NCI-H1436 treated with DMSO at 0.1 percent for 48 hours (cell line): Measurements from ENCODE around the gene PDE11A.
"Not testable (repeated sequence)": the region's sequence is repeated elsewhere in the genome, so short reads cannot be mapped to it uniquely, and the experiment has no call there.

ENCODE experiments used
- DNase-seq: peaks from one replicate; lab custom pipeline; 2025; lab: John Stamatoyannopoulos, UW

The PDE11A gene

DNA sequence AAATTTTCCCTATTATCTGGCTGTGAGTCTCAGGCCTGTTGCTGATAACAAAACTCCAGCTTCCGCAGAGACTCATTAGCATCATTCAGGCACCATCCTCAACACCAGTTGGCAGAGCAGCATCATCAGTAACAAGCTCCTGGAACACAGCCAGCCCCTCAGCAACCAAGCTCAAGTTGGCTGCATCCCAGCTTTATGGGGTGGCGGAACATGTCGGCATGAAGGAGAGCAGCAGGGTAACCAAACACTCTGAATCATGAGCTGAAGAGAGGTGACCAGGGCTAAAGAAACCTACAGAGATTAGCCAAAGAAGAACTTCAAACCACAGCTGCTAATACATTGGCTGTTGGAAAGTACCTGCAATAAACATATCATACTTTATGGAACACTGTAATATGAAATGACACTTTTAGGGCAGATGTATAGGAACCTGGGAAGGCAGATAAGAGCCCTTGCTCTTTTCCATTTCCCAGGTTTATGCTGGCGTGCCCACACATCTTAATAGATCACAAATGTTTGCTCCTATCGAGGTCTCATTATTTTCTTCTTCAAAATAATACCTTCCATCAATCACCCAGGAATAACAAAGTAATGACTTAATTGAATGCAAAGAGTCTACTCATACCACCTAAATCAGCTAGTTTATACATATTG is 63.8 kb downstream of the PDE11A start:
- peak; percentile 63 for DNase-seq

DNA sequence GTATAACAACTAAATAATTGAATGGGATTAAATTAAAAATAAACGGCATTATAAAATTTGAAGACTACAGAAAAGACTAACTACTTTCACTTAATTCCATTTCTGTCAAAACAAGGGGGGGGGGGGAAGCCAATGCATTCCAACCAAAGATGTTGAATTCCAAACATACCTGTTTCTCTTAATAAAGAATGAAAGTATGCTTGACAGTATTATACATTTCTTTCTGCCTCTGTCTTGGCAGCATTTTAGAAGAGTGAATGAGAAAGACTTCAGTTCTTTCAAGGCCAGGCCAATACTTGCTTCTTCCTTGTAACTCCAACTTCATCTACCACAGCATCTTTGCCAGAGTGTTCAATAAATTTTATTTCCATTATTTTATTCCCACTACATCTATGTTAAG is 65.9 kb downstream of the PDE11A start:
- no peak for DNase-seq

DNA sequence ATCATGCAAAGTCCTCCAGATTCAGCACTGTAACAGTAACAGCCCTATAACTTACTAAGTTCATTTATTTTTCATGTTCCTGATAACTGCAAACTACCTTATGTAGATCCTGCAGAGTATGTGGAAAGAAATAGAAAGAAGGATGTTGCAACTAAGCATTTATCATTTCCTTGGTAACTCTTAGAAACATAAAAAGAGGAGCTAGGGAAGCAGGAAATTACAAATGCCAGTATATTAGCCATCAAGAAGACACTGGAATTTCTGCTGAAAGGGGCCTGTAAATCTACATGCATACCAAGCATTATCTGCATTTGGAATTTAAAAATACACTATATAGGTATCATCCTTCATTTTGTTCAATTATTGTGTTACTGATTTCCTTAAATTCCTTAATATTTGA is 66.8 kb downstream of the PDE11A start:
- no peak for DNase-seq

DNA sequence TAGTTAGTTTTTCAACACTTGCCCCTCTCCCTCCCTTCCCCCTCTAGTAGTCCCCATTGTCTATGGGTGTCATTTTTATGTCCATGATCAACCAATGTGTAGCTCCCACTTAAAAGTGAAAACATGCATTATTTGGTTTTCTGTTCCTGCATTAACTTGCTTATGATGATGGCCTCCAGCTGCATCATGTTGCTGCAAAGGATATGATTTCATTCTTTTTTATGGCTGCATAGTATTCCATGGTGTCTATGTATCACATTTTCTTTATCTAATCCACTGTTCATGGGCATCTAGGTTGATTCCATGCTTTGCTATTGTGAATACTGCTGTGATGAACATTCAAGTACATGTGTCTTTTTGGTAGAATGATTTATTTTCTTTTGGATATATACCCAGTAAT is 70.5 kb downstream of the PDE11A start:
- no peak for DNase-seq

DNA sequence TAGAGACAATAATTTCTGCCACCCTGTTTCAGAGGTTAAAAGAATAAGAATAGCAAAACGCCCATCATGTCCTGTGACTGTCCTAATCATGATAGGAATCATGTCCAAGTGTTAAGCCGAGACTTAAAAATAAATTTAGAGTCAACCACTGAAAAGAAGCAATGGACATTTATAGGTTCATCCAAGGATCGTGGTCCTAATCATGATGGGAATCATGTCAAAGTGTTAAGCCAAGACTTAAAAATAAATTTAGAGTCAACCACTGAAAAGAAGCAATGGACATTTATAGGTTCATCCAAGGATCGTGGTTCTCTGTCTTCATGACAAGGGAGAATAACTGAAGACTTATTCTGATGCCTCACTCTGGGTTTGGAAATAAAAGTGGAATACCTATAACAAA is 73.6 kb downstream of the PDE11A start:
- DNase-seq = no peak

DNA sequence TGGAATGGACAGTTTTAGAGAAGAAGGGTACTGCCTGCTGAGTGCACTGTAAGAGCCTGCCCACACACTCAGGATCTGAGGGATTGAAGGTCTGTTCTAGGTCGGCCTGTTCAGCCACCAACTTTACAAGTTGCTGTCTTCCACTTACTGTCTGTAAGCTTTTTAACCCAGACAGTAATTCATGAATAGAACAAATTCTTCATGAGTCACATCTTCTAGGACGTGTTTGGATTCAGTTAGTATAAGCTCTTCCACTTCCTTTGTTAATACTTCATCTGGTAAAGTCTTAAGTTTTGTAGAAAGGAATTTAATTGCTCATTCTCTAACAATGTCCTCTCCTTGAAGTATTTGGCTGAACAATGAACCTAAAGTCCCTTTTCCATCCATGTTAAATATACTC is 74.6 kb downstream of the PDE11A start:
- DNase-seq = no peak

DNA sequence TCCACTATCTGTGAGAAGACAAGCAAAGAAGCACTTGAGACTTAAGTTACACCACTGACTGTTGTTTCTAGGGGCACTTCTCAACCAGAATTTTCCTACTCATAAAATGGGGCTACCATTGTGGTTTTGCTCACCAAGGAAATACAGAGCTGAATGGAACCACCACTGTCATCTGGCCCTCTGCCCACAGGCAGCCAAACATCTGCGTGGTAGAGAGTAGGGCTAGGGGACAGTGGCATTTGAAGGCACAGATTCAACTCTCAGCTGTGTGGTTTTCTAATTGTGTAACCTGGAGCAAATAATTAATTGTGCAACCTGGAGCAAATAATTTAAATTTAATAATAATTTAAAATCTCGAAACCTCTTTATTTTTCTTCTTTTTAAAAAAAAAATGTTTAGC is 79.6 kb downstream of the PDE11A start:
- DNase-seq = no peak

DNA sequence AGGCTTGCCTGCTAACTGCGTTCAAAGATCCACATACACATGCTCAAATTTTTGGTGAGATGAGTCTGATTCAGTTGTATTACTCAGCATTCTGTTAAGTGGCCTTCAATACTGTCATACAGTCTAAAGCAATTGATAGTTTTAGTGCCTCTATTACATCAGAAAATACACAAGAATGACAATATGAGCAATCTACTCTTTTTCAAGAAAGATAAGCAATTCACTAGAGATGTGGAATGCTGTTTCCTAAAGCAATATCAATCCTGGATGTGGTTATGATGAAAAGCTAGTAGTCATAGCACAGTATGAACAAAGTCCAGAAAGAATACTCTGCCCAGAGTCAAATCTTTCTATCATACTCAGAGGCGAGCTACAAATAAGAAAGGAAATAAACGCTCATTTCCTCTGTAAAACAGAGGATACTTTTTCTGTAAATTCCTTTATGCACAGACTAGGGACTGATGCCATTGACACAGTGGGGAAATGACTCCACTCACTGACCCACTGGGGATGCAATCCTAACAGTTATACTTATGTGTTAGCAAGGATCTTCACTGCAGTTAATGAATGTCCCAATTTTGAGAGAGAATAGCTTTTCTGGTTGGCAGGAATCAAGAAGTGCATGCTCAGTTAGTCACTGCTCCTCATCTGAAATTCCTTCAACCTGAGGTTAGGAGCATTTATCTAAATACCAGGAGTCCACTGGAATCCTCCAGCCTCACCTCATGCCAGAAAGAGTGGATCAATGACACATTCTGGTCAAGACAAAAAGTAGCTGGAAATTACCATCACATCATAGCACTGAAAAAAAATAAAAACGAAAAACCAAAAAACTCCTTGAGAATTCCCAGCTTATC is 83.3 kb downstream of the PDE11A start:
- DNase-seq = no peak

DNA sequence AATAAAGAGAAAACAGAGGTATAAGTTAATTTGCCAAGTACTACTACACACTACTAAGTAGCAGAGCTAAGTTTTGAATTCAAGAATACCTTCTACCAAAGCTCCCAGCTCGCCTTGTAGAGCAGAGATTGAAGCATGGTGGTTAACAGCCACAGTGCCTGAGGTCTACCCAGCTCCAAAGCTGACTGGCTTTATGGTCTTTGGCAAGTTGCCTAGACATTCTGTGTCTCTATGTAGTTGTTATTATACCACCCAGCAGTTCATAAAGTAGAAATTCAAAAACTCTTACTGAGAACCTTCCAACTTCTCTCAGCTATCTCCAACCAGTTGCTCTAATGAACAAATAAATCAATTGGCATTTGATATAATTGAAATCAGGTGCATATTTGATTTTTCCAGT is 87.8 kb downstream of the PDE11A start:
- no peak for DNase-seq

DNA sequence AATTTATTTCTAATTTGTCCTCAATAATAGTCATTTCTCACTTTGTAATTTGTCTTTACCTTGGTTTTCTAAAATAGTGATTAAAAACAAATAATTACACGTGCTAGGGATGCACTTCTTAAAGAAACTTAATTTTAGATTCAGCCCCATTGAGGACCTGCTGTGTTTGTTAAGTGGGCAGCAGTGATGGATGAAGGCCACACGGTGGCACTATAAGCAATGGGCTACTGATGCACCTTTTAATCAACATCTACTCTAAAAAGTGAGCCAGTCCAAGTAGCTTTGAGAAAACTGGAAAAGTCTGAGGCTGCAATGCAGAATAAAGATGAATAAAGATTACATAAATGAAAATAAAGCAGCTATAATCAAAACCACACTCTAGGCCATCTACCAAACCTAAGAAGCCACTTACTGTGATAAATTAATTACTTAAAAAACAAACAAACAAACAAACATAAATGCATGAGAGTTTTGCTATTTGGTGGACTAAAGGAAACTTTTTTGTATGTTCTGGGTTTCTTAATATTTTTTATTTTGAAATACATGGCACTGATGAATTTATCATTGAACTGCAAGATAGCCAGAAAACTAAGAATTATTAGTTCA is 89.3 kb downstream of the PDE11A start:
- peak; percentile 2 for DNase-seq

DNA sequence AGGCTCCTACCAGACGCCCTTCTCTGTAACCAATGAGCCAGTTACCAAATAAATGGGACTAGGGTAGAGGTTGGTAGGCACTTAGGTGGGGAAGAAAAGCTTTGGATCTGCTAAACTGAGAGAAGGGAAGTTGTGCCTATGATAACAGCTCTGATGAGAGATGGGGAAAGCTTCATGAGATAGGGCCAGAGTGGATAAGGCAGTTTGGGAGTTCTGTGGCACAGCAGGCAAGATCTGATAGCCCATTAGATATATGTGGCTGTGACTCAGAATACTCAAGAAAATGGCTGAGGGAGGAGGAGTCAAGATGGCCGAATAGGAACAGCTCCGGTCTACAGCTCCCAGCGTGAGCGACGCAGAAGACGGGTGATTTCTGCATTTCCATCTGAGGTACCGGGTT is 99.8 kb downstream of the PDE11A start:
- DNase-seq = no peak

DNA sequence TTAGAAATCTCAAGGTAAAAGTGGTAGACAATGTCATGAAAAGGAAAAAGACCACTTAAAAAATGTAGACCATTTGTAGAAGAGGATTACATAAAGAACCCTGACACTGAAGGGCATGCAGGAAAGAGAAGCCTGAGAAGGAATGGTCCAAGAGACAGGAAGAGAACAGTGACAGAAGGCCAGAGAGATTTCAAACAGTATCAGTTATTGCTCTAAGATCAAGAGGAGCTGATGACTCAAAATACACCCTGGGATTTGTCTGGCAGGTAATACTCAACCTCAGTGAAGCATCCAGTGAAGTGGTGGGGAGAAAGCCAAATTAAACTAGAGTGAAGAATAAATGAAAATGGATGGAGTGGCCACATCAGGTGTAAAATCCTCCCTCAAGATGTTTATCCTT is 100.5 kb downstream of the PDE11A start:
- DNase-seq = no peak

DNA sequence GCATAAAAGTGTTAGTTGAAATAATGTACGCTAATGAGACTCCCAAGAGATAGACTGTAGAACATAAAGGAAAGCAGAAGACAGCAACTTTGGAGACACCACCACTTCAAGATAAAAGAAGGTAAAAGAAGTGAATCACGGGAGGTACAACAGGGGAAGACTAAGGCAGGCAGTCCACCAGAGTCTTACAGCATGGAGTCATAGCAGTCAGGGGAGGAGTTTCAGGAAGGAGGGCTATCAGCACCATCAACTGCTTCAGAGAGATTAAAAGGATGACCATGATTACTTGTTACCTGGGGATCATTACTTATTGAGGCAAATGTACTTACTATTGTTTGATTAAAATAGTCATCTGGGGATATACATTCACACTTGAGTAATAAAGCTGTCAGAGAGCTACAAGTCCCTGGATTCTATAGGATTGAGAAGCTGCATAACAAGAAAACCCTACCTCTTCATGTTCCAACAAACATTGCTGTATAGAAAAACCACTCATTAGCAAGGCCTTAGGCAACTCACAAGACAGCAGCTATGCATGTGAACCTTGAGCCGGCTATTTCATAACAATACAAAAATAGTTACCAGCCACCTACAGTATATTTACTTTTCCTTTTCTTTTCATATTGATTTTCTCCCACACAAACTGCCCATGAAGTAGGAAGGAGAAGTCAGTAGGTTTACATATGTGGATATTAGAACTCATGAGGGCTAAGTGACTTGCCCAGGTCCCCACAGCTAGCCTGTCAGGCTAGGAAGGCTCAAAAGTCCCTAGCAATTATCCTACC is 101.7 kb downstream of the PDE11A start:
- DNase-seq = no peak

DNA sequence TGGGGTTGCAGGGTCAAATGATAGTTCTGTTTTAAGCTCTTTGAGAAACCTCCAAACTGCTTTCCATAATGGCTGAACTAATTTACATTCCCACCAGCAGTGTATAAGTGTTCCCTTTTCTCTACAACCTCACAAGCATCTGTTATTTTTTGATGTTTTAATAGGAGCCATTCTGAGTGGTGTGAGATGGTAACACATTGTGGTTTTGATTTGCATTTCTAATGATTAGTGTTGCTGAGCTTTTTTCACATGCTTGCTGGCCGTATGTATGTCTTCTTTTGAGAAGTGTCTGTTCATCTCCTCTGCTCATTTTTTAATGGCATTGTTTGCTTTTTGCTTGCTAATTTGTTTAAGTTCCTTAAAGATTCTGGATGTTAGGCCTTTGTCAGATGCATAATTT is 107.7 kb downstream of the PDE11A start:
- no peak for DNase-seq

DNA sequence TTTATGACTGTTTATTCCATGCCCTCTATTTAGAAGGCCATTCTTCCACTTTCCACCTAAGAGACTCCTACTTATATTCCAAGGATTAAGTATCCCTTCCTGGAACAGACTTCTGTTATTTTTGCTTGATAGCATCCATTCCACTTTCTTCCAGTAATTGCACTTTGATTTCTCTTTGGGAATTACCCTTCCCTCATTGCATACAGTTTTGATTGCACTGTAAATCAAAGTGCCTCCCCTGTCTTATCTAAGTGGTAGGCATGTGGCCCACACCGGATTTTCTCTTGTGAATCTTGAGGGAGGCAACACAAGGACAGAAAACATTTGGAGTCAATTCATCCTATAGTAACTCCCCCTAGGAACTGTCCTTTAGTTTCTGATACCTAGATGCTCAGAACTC is 120.4 kb downstream of the PDE11A start:
- DNase-seq = no peak

DNA sequence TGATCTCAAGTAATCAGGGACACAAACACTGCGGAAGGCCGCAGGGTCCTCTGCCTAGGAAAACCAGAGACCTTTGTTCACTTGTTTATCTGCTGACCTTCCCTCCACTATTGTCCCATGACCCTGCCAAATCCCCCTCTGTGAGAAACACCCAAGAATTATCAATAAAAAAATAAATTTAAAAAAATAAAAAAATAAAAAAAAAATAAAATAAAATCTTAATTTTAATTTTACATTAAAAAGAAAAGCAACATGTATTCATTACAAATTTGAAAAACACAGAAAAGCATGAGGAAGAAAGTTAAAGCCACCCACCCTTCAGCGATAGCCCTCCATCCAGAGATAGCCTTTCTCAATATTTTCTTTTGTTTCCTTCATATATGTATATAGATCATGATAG is 125.0 kb downstream of the PDE11A start:
- DNase-seq = not testable (repeated sequence)

DNA sequence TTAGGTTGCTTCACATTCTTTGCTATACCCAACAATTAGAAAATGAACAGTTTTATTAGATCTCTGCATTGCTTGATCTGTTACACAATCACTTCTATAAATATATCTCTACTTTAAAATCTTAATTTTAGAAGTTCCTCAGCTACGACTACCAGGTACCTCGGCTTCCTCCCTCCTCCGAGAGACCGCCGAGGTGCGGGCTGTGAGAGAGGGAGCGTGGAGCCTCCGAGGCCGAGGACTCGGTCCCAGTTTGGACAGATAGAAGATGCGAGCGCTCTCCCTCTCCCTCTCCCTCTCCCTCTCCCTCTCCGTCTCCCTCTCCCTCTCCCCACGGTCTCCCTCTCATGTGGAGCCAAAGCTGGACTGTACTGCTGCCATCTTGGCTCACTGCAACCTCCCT is 128.0 kb downstream of the PDE11A start:
- not testable (repeated sequence) for DNase-seq

DNA sequence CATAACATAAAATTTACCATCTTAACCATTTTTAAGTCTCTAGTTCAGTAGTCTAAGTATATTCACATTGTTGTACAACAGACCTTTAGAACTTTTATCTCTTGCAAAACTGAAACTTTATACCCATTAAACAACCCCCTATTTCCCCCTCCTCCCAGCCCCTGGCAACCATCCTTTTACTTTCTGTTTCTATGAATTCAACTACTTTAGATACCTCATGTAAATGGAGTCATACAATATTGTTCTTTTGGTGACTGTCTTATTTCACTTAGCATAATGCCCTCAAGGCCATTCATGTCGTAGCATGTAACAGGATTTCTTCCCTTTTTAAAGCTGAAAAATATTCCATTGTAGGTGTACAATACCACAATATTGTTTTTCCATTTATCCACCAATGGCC is 129.8 kb downstream of the PDE11A start:
- DNase-seq = no peak

DNA sequence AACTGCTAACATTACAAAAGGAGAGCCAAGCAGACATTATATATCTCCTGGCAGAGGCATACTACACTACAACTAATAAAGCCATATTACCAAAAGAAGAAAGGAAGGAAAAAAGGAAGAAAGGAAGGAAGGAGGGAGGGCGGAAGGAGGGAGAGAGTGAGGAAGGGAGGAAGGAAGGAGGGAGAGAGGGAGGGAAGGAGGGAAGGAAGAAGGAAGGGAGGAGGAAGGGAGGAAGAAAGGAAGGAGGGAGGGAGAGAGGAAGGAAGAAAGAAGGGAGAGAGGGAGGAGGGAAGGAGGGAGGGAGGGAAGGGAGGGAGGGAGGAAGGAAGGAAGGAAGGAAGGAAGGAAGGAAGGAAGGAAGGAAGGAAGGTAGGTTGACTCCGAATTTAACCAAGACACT is 133.4 kb downstream of the PDE11A start:
- no peak for DNase-seq

DNA sequence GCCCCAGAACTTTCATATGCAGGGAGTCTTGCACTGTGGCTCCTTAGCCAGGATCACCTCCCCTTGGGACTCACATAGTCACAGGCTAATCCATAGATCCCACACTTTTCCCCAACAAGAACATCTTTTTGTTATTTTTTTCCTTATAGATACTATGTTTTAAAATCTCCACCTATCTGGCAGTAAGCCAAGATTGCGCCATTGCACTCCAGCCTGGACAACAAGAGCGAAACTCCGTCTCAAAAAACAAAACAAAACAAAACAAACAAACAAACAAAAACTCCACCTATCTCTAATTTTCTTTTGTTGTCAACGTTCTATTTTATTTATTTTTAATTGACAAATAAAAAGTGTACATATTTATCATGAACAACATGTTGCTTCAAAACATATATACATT is 141.7 kb downstream of the PDE11A start:
- no peak for DNase-seq

DNA sequence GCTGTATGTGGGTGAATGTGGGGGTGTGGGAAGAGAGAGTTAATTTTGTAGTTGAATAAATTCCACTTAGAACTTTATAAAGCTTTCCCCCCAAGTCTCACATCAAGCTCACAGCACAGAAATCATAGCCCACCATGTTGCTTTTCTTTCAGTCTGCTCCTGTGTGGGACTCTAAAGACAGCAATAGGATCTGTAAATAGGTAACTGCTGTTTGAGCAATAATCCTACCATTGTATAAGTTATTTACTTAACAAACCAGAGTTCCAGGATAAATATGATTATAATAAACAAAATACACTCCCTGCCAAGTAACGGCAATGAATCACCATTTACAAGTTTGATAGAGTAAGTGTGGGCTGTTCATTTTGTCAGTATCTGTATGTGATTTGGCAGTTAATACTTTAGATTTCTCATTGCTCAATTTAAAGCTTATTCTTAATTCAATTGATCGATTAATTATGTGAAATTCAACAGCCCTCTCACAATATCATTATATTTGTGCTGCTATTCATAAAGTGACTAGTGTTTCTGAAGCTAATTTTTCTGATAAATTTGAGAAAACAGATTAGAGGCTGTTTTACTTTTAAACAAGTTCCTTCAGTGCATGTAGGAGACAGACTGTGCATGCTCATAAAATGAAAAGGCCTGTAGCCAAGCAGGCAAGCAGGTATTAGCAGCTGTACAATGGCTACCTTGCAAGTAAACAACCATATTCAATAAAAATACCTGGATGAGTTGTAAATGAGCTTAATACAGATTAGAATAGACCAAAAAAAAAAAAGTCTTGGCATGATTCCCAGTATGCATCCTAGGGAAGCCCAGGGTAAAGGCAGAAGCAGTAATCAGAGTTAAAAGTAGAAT is 142.7 kb downstream of the PDE11A start:
- no peak for DNase-seq

DNA sequence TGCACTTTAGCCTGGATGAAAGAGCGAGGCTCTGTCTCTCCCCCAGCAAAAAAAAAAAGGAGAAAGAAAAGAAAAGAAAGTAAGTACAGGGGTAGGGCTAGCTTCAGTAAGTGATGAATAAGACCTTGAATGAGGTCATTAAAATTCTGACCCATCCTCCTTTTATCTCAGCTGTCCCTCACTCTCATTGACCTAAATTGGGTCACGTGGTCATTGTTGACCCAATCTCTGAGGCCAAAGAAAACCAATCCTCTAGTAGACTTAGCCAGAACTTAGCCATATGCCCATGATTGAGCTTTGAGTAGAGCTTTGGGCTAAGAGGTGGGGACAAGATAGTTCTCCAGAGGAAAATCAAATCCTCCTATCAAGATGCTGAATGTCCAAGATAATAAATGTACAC is 149.3 kb downstream of the PDE11A start:
- no peak for DNase-seq
